DMS153 treated with DMSO at 0.1 percent for 48 hours (cell line): ENCODE data around the gene ENTPD8.
"Not testable (repeated sequence)": the region's sequence is repeated elsewhere in the genome, so short reads cannot be mapped to it uniquely, and the experiment has no call there.

Experiments
- DNase-seq: peaks from one replicate; lab custom pipeline; 2025; ENCODE audit not compliant: unreplicated experiment; lab: John Stamatoyannopoulos, UW

Gene ENTPD8

GRCh38 chr9:137476856-137477255, 35.7 kb upstream of the ENTPD8 start:
- DNase-seq, result no peak

- no peak for DNase-seq
These were observed 34.5 kb upstream of the ENTPD8 start for GRCh38 chr9:137475666-137476065.

GRCh38 chr9:137474271-137474670, 33.1 kb upstream of the ENTPD8 start:
- DNase-seq, result no peak

GRCh38 chr9:137470785-137471184, 29.6 kb upstream of the ENTPD8 start:
- no peak for DNase-seq

GRCh38 chr9:137467896-137468295, 26.7 kb upstream of the ENTPD8 start:
- no peak for DNase-seq

GRCh38 chr9:137467161-137467581, 26.0 kb upstream of the ENTPD8 start:
- no peak for DNase-seq

- not testable (repeated sequence) for DNase-seq
These were observed 25.4 kb upstream of the ENTPD8 start for GRCh38 chr9:137466389-137467085.

- DNase-seq, result no peak
These were observed 24.7 kb upstream of the ENTPD8 start for GRCh38 chr9:137465720-137466388.

- DNase-seq, result no peak
These were observed 24.0 kb upstream of the ENTPD8 start for GRCh38 chr9:137465000-137465719.

- DNase-seq, result no peak
These were observed 23.3 kb upstream of the ENTPD8 start for GRCh38 chr9:137464291-137464999.

GRCh38 chr9:137463931-137464290, 22.8 kb upstream of the ENTPD8 start:
- no peak for DNase-seq

- no peak for DNase-seq
These were observed 22.1 kb upstream of the ENTPD8 start for GRCh38 chr9:137462986-137463930.

- DNase-seq, result no peak
These were observed 21.3 kb upstream of the ENTPD8 start for GRCh38 chr9:137462396-137462985.

GRCh38 chr9:137461663-137462395, 20.7 kb upstream of the ENTPD8 start:
- no peak for DNase-seq

GRCh38 chr9:137461316-137461662, 20.1 kb upstream of the ENTPD8 start:
- DNase-seq, result no peak

GRCh38 chr9:137460363-137461315, 19.5 kb upstream of the ENTPD8 start:
- no peak for DNase-seq

GRCh38 chr9:137459601-137460362, 18.6 kb upstream of the ENTPD8 start:
- no peak for DNase-seq
